HG02970 (cell line): ENCODE results near the gene USH1G.
"Not testable (repeated sequence)": the region's sequence is repeated elsewhere in the genome, so short reads cannot be mapped to it uniquely, and the experiment has no call there.

Experiments
- ATAC-seq: cut with Tn5 transposase; IDR thresholded peaks from one replicate; pipeline ENCODE4 v1.9.1; 2021; ENCODE audit warnings: mild to moderate bottlenecking, moderate library complexity, moderate number of reproducible peaks; ENCODE audit not compliant: unreplicated experiment, low FRiP score

Gene USH1G

DNA sequence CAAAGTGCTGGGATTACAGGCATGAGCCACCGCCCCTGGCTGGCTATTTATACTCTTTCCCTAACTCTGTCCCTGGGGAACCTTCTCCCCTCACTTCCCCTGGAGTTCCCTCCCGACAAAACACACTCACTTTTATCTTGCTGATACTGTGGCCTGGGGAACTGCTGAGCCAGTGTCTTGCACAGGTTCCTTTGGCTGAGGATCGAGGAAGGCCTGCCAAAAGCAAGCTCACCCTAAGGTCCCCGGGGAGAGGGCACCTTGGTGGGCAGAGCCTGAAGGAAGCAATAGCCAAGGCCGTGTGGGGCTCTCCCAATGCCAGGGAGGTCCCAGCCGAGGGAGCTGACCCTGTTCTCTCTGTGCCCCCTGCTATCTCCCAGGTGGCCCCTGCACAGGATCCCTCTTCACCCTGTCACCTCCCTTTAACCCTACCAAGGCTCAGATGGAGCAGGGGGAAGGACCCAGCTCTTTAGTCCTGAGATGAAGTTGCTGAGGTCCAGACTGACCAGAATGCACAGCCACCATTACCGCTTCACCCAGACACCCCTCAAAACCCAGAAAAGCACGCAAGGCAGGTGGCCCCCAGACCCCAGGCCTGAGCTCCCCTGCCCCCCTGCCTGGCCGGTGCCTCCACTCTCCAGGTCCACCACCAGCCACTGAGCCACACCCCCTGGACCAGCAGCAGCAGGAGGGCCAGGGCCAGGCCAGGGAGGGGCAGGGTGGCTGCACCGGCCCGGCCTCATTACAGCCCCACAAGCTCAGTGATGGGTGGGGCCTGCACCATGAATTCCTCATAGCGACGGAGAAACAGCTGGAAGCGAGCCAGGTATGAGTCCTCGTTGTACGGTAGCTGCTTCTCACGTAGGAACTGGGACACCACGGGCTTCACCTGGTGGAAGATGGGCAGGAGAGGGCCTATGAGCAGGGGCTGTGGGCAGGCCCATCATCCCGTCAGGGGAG, 45.2 kb downstream of the USH1G start:
- no peak for ATAC-seq

DNA sequence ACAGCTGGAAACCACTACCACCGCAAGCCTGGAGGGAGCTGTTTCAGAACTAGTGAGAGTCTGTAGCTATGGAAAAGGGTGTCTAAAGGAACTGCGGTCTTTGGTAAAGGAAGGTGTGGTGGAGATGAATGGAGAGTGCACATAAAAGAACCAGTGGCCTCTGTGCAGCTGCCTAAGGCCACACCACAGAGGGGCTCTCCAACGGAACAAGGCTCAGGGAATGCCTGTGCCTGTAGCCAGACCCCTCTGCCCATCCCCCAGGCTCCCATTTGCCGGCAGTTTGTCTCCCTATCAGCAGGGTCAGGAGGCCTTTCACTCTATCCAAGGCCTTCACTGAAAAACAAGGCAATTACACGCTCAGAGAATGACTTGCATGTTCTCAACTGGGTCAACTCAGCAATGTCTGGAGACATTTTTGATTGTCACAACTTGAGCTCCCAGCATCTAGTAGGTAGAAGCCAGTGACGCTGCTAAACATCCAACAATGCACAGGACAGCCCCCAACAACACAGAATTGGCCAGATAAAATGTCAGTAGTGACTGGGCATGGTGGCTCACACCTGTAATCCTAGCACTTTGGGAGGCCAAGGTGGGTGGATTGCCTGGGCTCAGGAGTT, 47.0 kb downstream of the USH1G start:
- no peak for ATAC-seq

DNA sequence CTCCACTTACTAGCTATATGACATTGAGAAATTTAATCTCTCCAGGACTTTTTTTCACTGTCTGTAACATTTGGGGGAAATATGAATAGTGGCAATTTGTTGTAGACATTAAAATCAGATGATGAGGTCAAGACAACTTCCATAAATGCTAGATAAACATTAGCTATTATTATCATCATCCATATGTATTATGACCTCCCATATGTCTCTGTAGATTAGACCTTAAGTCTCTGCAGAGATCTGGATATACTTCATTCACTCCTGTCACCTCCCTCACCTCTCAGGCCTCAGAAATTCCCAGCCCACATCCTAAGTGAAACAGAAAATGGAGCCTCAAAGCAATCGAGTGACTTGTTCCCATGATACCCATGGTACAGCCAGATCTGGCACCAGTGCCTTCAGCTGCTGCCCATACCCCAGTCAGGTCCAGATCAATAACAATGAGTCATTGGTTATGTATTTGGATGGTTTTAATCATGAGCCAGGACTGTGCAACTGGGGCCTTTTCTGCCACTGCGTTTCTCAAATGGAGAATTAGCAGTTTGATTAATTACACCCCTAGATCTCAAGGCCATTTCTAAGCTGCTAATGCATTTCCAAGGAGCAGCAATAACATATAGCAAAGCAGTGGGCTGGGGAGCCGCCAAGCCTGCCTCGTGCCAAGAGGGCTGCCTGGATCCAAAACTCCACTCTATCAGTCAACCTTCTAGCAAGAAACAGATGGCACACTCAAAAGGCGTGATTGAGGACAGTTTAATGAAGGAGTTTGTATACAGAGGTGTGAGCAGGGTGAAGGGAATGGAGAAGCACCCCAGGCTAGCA, 47.7 kb downstream of the USH1G start:
- no peak for ATAC-seq

DNA sequence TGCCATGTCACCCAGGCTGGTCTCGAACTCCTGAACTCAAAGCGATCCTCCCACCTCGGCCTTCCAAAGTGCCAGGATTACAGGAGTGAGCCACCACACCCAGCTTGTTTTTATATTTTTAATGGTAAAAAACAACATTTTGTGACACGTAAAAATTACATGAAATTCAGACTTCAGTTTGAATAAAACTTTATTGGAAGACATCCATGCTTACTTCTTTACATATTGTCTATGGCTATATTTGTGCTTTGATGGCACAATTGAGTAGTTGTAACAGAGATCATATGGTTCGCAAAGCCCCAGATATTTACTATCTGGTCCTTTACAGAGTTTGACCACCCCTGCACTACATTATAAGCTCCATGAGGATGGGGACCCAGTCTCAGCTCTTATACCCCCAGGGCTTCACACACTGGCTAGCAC, 48.4 kb downstream of the USH1G start:
- ATAC-seq: no peak

DNA sequence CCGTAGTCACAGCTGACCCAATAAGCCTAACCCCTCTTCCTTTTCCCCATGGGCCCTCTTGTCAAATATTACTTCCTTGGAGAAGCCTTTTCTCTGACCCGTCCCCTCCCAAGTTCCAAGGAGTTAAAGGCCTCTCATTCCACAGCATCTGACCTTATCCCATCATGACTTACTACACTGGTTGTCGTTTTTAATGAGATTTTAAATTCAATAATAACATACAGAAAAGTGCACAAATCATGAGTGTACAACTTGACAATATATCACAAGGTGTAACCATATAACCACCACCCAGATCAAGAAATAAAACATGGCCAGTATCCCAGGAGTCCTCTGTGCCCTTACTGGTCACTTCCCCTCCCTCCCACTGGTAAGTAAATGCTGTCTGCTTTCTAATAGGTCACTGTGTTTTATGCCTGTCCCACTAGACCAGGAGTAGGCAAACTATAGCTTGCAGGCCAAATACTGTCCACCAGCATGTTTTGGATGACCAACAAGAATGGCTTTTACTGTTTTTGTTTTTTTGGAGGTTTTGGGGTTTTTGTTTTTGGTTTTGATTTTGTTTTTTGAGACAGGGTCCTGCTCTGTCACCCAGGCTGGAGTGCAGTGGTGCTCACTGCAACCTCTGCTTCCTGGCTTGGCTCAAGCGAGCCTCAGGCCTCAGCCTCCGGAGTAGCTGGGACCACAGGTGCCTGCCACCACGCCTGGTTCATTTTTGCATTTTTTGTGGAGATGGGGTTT, 49.0 kb downstream of the USH1G start:
- no peak for ATAC-seq

DNA sequence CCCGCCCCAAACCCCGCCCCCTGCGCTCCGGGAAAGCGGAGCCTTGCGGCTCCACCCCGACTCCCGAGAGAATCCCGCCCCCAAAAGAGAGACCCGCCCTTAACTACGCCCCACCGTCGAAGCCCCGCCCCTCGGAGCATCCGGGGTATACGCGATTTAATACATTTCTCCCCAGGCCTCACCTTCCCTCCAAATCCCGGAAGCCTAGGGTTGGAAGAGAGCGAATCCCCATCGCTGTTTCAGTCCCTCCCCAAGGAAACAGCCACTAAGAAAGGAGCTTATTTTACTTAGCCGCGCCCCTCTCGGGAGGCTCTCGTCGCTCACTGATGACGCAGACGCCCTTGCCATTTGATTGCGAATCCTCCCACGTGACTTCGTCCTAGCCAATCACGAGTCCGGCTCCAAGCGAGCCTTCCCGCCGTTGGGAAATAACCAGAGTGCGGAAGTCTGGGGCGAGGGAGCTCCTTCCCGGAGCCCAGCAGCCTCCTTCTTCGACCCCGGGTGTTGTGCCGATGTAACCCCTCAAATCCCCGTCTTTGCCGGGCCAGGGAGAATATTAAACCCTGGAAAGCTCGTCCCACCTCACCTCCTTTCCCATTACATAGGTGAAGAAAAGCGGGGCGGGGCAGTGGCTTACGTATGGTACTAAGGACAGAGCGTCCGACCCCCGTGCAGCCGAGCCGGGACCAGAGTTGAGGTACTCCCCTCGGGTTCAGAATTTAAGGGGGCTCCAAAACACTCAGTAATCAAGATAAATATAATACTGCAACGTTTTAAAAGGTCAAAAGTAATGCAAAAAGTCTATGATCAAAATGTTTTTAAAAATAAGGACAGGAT, 49.8 kb downstream of the USH1G start:
- ATAC-seq: peak; percentile 94

DNA sequence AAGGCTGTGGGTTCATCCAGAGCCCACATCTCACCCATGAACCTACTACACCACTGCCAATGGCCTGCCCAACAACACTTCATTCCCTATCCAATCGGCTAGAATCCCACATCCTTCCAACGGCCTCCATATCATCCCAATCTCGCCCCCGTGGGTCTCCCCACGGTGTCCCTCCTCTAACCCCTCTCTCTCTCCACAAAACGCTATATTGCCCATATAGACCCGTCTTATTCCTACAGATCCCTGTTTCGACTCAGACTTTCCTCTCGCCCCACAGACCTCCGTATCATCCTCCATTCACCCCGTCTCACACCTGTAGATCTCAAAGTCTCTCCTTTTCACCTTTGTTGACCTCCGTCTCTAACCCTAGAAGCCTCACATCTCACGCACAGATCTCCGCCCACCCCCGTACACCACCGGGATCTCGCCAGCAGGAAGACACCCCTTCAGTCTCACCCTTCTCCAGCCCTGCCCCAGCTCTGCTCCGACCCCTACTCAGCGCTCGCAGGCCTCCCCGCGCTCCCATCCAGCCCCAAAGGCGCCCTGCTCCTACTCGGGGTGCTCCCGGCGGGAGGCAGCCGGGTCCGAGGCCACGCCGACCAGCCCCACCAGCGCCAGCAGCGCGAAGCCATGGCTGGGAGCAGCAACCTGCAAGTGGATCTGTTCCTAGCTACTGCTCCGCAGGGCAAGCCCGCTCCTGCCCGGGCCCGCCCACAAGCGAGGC, 50.6 kb downstream of the USH1G start, which contains the start of gene FDXR:
TSS of gene FDXR (minus strand) at position 682 of the 724 bp plus-strand sequence. CDS start at position 632, 50 bp downstream.
- ATAC-seq: no peak

DNA sequence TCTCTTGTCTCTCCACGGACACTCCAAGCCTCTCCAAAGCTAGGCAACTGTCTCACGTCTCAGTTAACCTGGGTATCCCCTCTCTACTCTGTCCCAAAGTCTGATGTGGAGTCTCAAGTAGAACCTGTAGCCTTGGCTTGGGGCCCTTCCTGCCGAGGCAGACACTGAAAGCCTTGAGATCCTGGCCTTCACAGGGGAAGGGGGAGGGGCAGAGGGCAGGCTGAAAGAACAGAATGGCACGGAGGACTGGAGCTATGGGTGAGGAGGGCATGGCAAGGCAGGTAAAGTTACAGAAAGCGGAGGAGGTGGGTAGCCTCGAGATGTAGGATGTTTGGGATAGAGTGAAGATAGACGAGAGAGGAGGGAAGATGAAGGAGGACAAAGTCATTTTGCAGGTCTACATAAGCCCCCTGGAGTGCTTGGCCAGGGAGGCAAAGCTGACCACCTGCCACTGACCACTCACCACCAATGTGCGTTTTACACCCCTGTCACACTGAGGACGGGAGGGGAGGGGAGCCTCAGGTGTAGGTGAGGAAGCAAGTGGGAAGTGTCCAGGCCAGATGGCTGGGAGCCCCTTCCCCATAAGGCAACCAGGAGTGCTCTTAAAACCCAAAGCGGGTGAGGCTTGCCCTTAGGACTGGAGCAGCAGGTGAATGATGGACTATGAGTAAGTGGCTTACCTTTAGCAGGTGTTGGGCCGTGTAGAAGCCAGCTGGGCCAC, 51.5 kb downstream of the USH1G start:
- no peak for ATAC-seq

DNA sequence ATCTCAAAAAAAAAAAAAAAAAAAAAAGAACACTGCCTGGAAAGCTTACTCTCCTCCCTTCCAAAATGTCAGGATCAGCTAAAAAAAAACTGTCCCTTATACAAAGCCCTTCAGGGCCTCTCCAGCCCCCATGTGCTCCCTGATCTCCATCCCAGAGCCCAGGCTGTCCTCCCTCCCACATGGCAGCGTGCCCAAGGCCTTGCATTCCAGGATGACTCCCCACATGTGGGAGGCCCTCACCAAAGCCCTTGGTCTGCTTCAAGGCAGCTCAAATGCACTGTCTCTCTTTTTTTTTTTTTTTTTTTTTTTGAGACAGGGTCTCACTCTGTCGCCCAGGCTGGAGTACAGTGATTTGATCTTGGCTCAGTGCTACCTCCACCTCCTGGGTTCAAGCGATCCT, 52.5 kb downstream of the USH1G start:
- ATAC-seq: no peak

DNA sequence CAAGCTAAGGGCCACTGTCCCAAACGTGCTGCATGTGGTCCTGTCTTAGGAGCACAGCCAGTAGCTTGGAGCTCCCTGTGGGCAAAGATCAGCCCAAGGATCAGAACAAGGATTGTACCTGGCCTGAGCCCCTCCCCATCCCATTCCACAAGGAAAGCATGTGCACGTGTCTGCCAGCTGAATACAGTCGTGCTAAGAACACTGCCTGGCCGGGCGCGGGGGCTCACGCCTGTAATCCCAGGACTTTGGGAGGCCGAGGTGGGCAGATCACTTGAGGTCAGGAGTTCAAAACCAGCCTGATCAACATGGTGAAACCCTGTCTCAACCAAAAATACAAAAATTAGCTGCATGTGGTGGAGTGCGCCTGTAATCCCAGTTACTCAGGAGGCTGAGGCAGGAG, 53.0 kb downstream of the USH1G start:
- ATAC-seq: not testable (repeated sequence)

DNA sequence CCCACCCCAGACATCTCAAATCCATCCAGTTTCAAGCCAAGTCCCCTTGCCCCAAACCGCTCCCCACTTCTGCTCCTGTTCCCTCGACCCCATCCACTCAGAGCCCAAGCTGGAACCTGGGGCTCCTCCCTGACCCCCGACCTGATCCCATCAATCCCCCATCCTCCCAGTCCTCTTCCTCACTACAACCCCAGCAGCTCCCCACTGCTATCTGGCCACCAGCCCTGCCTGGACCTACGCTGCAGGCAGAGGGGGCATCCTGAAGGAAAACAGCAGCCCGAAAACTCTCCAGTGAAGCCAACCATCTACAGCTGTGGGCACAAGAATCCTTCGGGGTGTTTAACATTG, 54.2 kb downstream of the USH1G start:
- no peak for ATAC-seq

DNA sequence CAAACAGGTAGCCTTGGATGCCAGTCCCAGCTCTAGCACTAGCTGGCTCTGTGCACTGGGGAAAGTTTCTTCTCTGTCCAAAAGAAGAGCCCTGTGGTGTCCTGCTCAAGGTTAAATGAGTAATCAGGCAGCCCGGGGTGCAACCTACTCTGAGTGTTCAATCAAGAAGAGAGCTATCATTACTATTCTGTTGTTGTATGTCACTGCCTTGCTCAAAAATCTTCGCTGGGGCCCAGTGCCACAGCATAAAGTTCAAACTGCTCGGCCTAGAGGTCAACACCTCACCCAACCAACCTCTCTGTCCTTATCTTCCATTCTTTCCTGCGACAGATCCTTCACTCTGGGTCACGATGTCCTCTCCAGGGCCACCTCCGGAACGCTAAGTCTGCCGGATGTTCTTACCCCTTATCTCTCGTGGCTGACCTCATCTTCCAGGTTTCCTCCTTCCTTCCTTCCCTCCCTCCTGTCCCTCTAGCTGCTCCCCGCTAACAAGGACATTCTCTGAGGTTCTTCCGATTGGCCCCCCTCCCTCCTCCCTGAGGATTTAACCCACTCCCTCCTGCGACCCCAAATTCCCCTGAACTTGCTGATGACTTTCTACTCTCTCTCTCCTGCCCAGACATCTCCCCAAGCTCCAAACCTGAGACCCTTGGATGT, 54.7 kb downstream of the USH1G start:
- no peak for ATAC-seq

DNA sequence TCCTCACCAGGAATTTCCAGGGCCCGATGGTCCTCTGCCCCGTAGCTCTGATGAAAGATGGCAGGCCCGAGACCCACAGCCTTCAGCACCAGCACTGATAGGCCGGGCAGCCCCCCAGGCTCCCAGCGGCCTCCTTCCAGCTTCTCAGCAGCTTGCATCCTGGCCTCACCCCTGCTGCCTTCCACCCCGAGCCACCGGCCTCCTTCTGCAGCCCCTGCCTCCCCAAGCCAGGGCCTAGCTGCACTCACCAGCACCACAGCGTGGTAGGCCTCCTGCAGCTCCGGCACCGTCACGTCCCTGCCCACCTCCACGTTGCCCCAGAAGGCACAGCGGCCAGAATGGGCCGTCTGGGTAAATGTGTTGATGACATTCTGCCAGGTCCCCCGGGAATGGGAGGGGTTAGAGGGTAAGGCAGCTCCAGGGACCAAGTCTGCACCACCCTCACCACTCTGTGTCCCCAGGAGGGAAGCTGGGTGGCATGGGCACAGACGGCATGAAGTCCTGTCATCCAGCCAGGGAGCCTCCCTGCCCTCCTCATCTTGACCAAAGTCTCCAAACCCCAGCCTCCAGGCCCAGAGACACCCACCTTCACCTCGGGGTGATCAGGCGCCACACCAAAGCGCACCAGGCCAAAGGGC, 56.7 kb downstream of the USH1G start:
- no peak for ATAC-seq
